ENCODE results near the gene GOLGA6D.
"Not testable (repeated sequence)": the region's sequence is repeated elsewhere in the genome, so short reads cannot be mapped to it uniquely, and the experiment has no call there.

The GOLGA6D gene

DNA sequence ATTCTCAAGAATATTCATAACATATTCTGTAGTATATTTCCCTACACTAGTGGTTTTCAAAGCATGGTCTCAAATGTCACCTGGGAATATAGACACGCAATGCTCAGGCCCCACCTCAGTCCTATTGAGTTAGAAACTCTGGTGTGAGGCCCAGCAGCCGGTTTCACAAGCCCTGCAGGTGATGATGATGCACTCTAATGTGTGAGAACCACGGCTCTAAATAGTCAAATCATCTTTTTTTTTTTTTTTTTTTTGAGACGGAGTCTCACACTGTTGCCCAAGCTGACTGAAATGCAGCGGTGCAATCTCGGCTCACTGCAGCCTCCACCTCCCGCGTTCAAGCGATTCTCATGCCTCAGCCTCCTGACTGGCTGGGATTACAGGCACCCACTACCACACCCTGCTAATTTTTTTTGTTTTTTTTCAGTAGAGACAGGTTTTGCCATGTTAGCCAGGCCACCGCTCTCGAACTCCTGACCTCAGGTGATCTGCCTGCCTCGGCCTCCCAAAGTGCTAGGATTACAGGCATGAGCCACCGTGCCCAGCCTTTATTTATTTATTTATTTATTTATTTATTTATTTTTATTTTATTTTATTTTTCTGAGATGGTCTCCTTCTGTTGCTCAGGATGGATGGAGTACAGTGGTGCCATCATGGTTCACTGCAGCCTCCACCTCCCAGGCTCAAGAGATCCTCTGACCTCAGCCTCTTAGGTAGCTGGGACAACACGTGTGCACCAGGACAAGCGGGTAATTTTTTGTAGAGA, 51.2 kb downstream of the GOLGA6D start:
- not testable (repeated sequence) for DNase-seq (ENCODE audit: low read depth)

- DNase-seq (ENCODE audit: low read depth), result no peak
Measured at GRCh38 chr15:75335313-75335704, 52.7 kb downstream of the GOLGA6D start.

DNA sequence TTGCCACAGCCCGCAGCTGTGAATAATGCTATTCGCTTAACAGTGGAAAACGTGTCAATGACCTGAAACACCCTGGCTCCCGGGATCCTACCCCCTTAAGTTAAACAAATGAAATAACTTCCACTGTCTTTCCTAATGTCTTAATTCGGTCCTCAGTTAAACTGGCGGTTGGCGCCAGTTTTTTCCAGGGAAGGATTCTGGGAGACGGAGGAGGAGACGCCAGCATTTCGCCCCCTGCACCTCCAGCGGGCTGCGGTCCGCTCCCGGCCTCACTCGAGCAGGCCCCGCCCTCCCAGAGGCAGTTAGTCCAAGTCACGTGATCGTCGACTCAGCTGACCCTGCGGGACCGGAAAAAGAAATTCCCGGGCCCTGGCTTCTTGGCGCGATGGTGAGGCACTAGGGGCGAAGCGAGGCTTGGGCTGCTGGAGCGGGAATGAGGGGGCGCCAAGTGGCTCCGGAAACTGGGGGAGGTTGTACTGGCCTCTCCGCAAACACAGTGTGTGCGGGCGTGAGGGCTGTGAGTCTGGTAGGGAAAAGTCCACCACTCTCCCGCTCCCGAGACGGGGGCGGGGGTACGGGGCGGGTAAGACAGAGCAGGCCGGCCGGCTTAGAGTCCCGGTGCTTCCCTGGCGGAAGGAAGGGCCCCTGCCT, 53.2 kb downstream of the GOLGA6D start, which contains the start of gene COMMD4:
Gene COMMD4, plus strand, starts transcription at position 359 of the 651 bp plus-strand sequence. Its CDS starts 27 bp downstream, at position 386.
- peak; percentile 96 for DNase-seq (ENCODE audit: low read depth)

DNA sequence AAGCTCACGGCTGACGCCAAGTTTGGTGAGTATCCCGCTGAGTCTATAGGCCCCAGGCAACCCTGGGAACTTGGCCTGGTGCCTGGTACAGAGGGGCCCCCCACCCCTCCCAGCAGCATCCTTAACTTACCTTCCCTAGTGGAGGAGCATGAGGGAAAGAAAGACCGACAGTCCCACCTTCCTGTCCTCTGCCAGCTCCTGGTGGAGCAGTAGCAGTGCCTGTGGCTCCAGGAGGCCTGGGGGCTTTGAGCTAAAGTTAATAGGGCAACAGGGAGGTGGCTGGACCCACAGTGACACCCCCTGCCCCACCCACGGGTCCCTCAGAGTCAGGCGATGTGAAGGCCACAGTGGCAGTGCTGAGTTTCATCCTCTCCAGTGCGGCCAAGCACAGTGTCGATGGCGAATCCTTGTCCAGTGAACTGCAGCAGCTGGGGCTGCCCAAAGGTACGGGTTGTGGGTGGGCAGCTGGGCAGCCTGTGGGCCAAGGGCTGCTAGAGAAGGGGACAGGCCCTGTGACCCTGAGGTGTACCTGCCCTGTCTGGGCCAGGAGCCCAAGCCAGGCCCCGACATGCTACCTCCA, 56.1 kb downstream of the GOLGA6D start:
- no peak for DNase-seq (ENCODE audit: low read depth)

DNA sequence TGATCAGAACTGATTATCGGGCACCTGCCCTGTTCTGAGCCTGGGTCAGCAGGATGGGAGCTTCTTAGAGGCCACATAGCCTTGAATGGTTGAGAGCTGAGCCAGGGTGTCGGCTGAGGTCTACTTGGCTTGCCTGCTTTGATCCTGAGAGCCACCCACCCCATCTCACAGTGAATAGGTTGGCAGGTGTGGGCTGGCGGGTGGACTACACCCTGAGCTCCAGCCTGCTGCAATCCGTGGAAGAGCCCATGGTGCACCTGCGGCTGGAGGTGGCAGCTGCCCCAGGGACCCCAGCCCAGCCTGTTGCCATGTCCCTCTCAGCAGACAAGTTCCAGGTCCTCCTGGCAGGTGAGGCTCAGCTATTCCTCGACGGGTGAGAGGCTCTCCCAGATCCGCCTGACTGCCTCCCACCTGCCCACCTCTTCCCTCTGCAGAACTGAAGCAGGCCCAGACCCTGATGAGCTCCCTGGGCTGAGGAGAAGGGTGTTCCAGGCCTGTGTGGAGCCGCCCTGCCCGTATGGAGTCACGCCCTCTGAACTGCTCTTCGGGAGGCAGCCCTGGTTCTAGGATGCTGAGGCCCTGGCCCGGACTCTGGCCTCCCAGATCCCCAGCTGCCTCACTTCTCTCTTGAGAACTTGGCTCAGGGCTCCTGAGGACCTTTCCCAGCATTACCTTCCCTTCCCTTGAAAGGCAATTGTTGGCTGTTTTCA, 57.1 kb downstream of the GOLGA6D start:
- DNase-seq (ENCODE audit: low read depth), result no peak

DNA sequence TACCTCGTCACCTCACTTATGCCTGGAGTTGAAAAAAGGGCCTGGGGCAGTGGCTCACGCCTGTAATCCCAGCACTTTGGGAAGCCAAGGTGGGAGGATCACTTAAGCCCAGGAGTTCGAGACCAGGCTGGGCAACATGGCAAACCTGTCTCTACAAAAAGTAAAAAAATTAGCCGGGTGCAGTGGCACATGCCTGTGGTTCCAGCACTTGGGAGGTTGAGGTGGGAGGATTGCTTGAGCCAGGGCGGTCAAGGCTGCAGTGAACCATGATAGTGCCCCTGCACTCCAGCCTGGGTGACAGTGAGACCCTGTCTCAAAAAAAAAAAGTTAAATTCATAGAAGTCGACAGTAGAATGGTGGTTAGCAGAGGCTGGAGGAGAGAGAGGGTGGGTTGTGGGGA, 59.6 kb downstream of the GOLGA6D start:
- no peak for DNase-seq (ENCODE audit: low read depth)

DNA sequence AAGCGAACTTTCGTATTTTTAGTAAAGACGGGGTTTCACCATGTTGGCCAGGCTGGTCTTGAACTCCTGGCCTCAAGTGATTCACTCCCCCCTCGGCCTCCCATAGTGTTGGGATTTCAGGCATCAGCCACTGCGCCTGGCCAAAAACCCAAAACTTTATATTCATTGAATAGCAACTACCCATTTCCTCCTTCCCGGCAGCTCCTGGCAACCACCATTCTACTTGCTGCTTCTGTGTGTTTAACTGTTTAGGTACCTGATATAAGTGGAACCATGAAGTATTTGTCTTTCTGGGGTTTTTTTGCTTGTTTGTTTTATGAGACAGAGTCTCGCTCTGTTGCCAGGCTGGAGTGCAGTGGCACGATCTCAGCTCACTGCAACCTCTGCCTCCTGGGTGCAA, 61.3 kb downstream of the GOLGA6D start:
- DNase-seq (ENCODE audit: low read depth), result not testable (repeated sequence)

Data from EH (cell line).